Measurements from ENCODE around the gene FBF1. TPM values are rescaled to one million over a fixed set of nuclear protein-coding genes. Genes with fewer than 3 reads are reported as not detected.

Gene FBF1
- total and polyA plus RNA-seq, 2 of the 8 experiments (the other 6 are each of a cell fraction or from before 2014, with no cell fraction given): 8.1 to 13.1 TPM

GRCh38 chr17:75922173-75922961 lies 18.5 kb downstream of the FBF1 start (continued):
- TF ChIP-seq CHD7 (IDR thresholded peaks at IDR 0.05; ENCODE audit: insufficient replicate concordance, low read length): no peak
- no peak for TF ChIP-seq FOSL1 (IDR thresholded peaks at IDR 0.05; ENCODE audit: insufficient read depth, low read depth, low read length)
- no peak for TF ChIP-seq CEBPB (IDR thresholded peaks at IDR 0.05; ENCODE audit: low read depth, low read length)
- no peak for TF ChIP-seq SP1 (IDR thresholded peaks at IDR 0.05; ENCODE audit: low read depth, low read length)
- TF ChIP-seq CTCF (IDR thresholded peaks at IDR 0.05; ENCODE audit: control extremely low read depth in 1 of 3, insufficient read depth in 1 of 3, low read depth in 1 of 3, low read length in 3 of 3): no peak
- no peak for TF ChIP-seq CTBP2 (IDR thresholded peaks at IDR 0.05; ENCODE audit: borderline replicate concordance, insufficient read depth, insufficient read length, low read length)
- no peak for TF ChIP-seq YY1 (IDR thresholded peaks at IDR 0.05; ENCODE audit: low read depth, low read length)
